Mucosa of rectum (tissue), 2 donors: ENCODE results near the gene GPR55.
A peak's percentile ranks its signal among the peaks of the same experiment; 100 is the strongest.

ENCODE experiments used
- H3K27ac ChIP-seq, 2 donors: one replicate each; pipeline ENCODE4 v1.7.0; 2013; ENCODE audit warnings: inconsistent platforms in 2 of 2, low read depth in 2 of 2, low read length in 2 of 2
- H3K27me3 ChIP-seq, 2 donors: one replicate each; pipeline ENCODE4 v1.7.0; 2013; ENCODE audit warnings: low read length in 2 of 2; ENCODE audit not compliant: control insufficient read depth in 2 of 2, insufficient read depth in 2 of 2
- H3K36me3 ChIP-seq, 2 donors: one replicate each; pipeline ENCODE4 v1.7.0; 2013; ENCODE audit warnings: low read length in 2 of 2; ENCODE audit not compliant: control insufficient read depth in 2 of 2, insufficient read depth in 2 of 2
- H3K4me1 ChIP-seq, 2 donors: one replicate each; pipeline ENCODE4 v1.7.0; 2013; ENCODE audit warnings: low read length in 2 of 2, mild to moderate bottlenecking in 1 of 2; ENCODE audit not compliant: control insufficient read depth in 2 of 2, insufficient read depth in 2 of 2
- H3K4me3 ChIP-seq, 2 donors: one replicate each; pipeline ENCODE4 v1.7.0; 2013; ENCODE audit warnings: low read length in 2 of 2
- H3K9ac ChIP-seq, 2 donors: one replicate each; pipeline ENCODE4 v1.7.0; 2013; ENCODE audit warnings: low read length in 2 of 2, low read depth in 1 of 2, mild to moderate bottlenecking in 1 of 2
- H3K9me3 ChIP-seq, 2 donors: one replicate each; pipeline ENCODE4 v1.7.0; 2013; ENCODE audit warnings: low read length in 2 of 2; ENCODE audit not compliant: control insufficient read depth in 2 of 2
- donor health status: healthy.
- donor health status: Normal muscosa, but diverticular disease.

GPR55 gene

DNA sequence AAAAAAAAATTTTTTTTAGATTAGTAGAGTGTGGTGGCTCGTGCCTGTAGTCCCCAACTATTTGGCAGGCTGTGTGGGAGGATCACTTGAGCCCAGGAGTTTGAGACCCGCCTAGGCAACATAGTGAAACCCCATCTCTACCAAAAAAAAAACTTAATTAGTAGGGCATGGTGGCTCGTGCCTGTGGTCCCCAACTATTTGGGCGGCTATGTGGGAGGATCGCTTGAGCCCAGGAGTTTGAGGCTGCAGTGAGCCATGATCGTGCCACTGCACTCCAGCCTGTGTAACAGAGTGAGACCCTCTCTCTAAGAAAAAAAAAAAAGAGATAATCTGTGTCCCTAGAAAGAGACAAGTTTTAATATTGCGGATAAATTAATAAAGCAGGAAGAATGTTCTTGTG, 8.8 kb downstream of the GPR55 start:
- Histone ChIP-seq H3K4me1 (no peaks in the 10 kb centered on the region), H3K27me3 (peaks cover 0 to 2% of the 10 kb centered on the region in 2 donors), H3K27ac (no peak overlapping the region), H3K36me3 (no peaks in the 10 kb centered on the region), H3K9me3 (no peaks in the 10 kb centered on the region), H3K9ac (no peak overlapping the region), H3K4me3 (no peak overlapping the region)

DNA sequence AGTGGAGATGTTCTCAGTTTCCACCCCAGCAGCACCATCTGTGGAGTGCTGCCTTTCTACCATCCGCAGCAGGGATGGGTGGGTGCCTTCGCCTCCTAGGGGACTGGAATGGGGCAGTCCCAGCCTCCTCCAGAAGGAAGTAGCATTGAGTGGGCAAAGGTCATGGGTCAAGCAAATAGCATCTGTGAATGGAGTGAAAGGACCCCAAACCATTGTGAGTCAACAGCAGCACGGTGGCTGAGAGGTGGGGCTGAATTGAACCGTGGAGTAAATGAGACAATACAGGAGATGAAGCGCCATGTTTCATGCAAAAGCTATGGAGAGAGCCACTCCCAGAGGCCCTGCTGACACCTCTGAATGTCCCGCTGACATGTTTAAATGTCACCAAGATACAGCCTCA, 9.7 kb downstream of the GPR55 start:
- Histone ChIP-seq H3K4me3 (no peak overlapping the region), H3K27ac (no peak overlapping the region), H3K9ac (no peak overlapping the region), H3K36me3 (no peaks in the 10 kb centered on the region), H3K4me1 (no peaks in the 10 kb centered on the region), H3K27me3 (peaks cover 0 to 2% of the 10 kb centered on the region in 2 donors), H3K9me3 (no peaks in the 10 kb centered on the region)

DNA sequence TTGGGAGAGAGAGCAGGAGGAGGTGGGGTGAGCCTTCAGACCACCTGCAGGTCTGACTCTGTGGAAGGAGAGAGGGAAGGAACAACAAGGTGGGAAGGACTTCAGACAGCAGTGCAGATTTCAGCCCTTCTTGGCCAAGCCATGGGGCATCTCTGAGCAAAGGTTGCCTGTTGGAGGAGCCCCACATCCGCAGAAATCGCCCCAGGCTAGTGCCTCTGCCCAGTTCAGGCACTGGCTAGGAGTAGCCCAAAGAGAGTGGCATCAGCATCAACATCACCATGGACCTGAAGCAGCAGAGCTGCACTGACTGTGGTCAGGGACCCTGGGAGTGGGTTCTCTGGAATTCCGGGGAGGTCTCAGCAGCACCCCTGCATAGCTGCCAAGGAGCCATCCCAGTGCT, 10.2 kb downstream of the GPR55 start:
- peaks cover 0 to 2% of the 10 kb centered on the region in 2 donors for H3K27me3 ChIP-seq
- H3K4me3 ChIP-seq: no peak overlapping the region
- no peaks in the 10 kb centered on the region for H3K9me3 ChIP-seq
- H3K36me3 ChIP-seq: no peaks in the 10 kb centered on the region
- no peak overlapping the region for H3K9ac ChIP-seq
- no peak overlapping the region for H3K27ac ChIP-seq
- H3K4me1 ChIP-seq: no peaks in the 10 kb centered on the region

GRCh38 chr2:230913406-230914143, 11.5 kb downstream of the GPR55 start:
- Histone ChIP-seq H3K27ac (no peak overlapping the region), H3K9me3 (no peaks in the 10 kb centered on the region), H3K36me3 (no peaks in the 10 kb centered on the region), H3K4me1 (peaks cover 0 to under 1% of the 10 kb centered on the region in 2 donors), H3K27me3 (peaks cover 0 to 2% of the 10 kb centered on the region in 2 donors), H3K4me3 (no peak overlapping the region), H3K9ac (no peak overlapping the region)

DNA sequence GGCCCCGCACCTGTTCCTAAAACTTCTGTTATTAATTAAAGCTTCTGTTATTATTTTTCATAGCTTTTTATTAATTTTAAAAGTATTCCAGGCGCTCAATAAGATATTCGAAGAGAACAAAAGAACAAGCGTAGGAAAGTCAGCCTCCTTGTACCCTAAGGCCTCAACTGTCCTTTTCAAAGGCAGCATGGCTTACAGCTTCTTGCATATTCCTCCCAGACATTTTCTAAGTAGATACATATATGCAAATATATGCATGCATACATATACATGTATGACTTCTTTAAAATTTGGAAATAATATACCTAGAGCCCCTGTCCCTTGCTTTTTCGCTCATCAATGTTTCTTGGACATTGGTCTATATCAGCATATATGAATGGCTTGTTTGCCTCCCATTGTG, 12.3 kb downstream of the GPR55 start:
- no peak overlapping the region for H3K4me3 ChIP-seq
- peaks cover 0 to 2% of the 10 kb centered on the region in 2 donors for H3K27me3 ChIP-seq
- H3K9ac ChIP-seq: no peak overlapping the region
- no peaks in the 10 kb centered on the region for H3K9me3 ChIP-seq
- peaks cover 2 to 6% of the 10 kb centered on the region in 2 donors for H3K4me1 ChIP-seq
- no peak overlapping the region for H3K27ac ChIP-seq
- no peaks in the 10 kb centered on the region for H3K36me3 ChIP-seq

DNA sequence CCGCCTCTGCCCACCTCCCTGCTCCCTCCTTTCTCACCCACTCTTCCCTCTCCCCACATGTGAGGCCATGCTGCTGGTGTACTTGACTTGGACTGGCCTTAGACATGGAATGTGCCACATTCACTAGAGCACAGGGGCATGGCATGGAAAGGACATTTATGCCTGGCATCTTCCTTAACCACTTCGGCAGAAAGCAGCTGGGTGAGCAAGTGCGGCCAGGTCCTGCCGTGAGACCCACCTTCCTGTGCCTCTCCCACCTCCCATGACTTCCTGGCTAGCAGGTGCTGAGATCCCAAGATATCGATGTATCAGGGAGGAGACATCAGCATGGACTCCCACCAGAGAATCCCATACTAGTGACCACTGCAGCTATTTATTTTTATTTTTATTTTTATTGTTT, 13.0 kb downstream of the GPR55 start:
- Histone ChIP-seq H3K4me3 (no peak overlapping the region), H3K36me3 (no peaks in the 10 kb centered on the region), H3K4me1 (peaks cover 2 to 6% of the 10 kb centered on the region in 2 donors), H3K9ac (no peak overlapping the region), H3K27ac (no peak overlapping the region), H3K27me3 (peaks cover 0 to 2% of the 10 kb centered on the region in 2 donors), H3K9me3 (no peaks in the 10 kb centered on the region)

DNA sequence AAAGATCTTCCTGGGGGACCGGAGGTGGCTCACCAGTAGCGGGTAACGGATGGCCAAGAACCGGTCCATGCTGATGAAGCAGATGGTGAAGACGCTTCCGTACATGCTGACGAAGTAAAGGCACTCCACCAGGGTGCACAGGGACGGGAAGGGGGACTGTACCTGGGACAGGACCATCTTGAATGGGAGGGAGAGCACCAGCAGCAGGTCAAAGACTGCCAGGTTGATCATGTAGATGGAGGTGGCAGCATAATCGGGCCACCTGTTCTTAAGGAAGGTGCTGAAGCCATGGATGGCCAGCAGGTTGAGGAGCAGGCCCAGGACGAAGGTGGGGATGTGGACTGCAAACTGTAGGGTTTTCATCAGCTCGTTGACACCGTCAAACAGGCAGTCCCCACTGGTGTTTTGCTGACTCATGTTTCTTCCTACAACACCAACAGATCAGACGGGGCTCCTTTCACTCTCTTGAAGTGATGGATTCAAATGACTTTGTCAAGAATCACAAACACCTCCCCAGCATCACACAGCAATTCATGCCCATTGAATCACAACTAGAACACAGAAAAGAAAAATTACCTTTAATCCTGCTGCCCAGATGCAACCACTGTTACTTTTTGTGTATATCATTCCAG, 14.4 kb downstream of the GPR55 start:
- no peak overlapping the region for H3K9ac ChIP-seq
- H3K36me3 ChIP-seq: no peaks in the 10 kb centered on the region
- H3K4me3 ChIP-seq: no peak overlapping the region
- H3K4me1 ChIP-seq: peaks cover 2 to 6% of the 10 kb centered on the region in 2 donors
- H3K27me3 ChIP-seq: peaks cover 0 to 2% of the 10 kb centered on the region in 2 donors
- H3K27ac ChIP-seq: no peak overlapping the region
- no peaks in the 10 kb centered on the region for H3K9me3 ChIP-seq

- Histone ChIP-seq H3K27ac (no peak overlapping the region), H3K9ac (no peak overlapping the region), H3K4me1 (peaks cover 2 to 6% of the 10 kb centered on the region in 2 donors)
These were observed 15.0 kb downstream of the GPR55 start for GRCh38 chr2:230909841-230910545.

GRCh38 chr2:230908595-230909191, 16.3 kb downstream of the GPR55 start:
- Histone ChIP-seq H3K9ac (no peak overlapping the region), H3K4me3 (no peak overlapping the region), H3K36me3 (no peaks in the 10 kb centered on the region), H3K4me1 (peaks cover 2 to 6% of the 10 kb centered on the region in 2 donors), H3K27me3 (no peaks in the 10 kb centered on the region), H3K9me3 (no peaks in the 10 kb centered on the region), H3K27ac (peak overlapping the region; percentile 52 to 55)

More at GRCh38 chr2:230909841-230910545, 15.0 kb downstream of the GPR55 start:
- Histone ChIP-seq H3K9me3 (no peaks in the 10 kb centered on the region), H3K4me3 (no peak overlapping the region), H3K36me3 (no peaks in the 10 kb centered on the region), H3K27me3 (no peaks in the 10 kb centered on the region)
